HG02852 (cell line): ENCODE data around the gene MRFAP1L1.
"Not testable (repeated sequence)": the region's sequence is repeated elsewhere in the genome, so short reads cannot be mapped to it uniquely, and the experiment has no call there.

ENCODE experiments used
- ATAC-seq: cut with Tn5 transposase; IDR thresholded peaks from one replicate; pipeline ENCODE4 v1.9.1; 2021; ENCODE audit warnings: mild to moderate bottlenecking, moderate library complexity; ENCODE audit not compliant: unreplicated experiment

Gene MRFAP1L1

DNA sequence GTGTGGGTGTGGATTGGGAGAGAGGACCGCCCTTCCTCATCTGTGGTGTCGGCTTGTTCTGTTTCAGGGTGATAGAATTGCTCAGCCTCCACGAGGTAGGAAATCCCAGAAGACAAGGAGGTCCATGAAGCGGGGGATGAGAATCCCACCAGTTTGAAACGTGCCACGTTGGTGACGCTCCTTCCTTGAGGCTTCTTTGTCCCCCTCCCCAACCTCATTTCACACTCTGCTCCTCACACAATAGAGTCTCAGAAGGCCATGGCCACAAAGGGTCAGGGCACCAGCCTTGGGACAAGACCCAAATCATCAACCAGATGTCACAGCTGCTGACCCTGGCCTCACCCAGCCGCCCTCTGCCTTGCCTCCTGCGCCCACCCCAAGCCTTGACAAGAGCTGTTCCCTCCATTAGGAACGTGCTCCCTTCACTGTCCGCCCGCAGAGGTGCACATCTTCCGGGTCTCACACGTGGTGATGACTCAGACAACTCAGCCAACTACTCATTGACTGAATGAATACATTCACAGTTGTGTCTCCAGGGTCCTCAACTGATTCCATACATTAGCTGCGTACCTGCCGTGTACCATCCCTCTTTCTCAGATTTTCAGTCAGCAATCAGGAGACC lies 24.6 kb upstream of the MRFAP1L1 start:
- ATAC-seq: no peak

DNA sequence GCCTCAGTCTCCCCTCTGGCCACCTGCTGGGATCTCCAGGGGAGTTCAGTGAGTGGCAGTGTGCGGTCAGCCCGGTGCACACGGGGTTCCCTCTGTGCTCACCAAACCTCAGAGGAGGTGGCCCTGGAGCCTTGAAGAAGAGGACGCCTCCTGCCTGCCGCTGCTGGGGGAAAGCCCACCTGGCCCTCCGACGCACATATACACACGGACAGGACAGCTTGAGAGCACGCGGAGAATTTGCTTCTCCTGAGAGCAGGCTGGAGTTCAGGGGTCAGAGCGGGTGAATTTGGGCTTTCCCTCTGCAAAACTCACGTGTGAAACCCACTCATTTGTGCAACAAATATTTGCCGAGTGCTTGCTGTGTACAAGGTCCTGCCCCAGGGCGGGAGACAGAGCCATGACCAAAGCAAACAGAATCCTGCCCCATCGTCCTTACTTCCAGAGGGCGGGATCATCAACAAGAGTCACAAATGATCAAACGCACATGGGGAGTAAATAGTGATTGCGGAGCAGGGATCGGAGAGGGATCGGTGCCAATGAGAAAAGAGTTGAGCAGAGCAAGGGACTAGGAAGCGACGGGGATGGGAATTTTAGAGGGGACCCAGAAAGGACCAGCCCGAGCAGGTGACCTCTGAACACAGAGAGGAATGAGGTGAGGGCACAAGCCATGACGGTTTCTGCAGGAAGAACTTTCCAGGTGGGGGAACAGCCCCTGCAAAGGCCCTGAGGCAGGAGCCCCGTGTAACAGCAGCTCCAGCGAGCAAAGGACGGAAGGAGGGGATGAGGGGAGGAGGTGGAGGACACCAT lies 23.9 kb upstream of the MRFAP1L1 start:
- ATAC-seq: no peak

DNA sequence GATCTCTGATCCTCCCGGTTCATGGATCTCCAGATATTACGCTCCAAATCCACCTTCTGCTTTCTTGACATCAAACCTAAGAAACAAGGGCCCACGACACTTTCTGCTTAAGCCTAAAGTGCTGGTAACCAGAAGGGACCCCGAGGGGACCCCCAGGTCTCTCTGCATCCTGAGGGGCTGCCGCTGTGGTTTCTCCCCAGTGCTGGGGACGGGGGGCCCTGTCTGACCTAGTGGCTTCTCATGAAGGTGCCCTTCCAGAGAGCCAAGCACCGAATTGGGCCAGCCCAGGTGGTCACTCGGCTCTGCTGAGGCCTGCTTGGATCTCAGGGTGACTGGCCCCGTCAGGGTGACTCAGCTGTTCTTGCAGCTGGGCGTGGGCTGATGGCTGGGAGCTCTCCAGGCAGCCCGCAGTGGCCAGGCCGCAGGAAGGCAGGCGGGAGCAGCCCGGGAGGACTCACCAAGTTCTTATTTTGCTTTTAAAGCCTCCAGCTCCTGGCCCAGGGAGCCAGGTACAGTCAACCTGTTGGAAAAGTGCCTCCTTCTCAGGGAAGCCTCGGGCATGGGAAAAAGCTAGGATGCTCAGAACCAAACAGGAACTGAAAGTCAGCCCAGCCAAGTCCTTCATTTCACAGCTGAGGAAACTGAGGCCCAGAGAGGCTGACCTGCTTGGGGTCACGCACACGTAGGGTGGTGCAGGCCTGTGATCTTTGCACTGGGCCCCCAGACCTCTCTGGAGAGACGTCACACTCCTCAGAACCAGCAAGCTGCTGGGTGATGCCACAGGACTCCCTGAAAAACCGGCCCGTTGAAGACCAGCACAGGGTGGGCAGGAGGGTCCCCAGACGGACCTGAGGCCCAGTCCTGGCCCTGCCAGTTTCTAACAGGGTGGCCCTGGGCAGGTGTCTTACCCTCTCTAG lies 23.0 kb upstream of the MRFAP1L1 start:
- ATAC-seq: no peak

DNA sequence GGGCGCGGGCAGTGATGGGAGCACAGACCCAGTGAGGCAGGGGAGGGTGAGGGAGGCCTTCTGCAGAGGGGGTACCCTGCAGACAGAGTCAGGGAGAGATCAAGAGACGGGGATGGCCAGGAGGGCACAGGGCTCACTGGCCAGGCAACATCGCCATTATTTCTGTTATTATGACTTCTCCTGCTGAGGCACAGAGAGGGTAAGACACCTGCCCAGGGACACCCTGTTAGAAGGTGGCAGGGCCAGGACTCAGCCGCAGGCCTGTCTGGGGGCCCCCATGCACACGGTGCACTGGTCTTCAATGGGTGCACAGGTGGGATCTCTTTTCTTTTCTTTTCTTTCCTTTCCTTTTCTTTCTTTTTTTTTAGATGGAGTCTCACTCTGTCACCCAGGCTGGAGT lies 22.1 kb upstream of the MRFAP1L1 start:
- ATAC-seq: no peak

DNA sequence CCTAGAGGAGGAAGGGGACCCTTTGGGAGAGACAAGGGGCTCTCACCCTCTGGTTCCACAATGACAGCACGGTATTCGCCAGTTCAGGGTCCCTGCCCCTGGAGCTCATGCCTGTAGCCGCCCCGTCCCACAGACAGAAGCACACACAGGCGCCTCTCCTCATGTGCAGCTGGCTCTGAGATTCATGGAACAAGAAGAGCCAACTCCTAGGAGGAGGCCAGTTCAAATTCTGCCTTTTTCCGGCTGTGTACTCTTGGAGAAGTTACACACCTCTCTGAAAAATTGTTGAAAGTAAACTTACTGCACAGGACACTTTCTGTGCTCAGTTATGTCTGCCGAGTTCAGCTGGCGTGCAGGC lies 21.6 kb upstream of the MRFAP1L1 start:
- ATAC-seq: no peak

DNA sequence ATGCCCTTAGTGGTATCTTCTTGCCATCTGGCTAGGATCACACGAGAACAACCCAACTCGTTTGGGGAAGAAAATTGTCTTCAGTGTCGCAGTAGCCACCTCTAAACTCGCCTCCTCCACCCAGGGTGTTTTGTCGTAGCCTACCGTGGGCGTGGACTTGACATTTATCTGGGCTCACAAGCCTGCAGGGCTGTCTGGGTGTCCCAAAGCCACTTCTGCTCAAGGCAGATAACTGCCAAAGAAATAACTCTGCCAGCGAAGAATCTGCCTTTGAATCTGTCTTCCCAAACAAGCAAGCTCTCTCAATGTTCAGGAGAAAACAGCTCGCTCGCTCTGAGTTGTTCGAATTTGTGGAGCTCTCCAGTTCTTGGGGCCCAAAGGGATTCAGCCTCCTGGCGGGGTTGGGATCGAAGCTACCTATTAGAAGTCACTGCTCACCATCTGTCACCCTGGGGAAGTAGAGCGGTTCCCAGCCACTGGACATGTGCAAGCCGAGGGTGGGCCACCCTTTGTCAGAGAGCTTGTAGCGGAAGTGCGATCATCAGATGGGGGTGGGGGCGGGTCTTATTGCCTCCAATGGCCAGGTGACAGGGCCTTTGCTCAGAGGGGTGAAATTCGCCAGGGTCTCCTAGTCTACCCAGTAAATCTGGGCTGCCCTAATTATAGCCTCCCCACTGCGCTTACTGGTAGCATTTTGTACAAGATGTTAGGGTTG lies 21.1 kb upstream of the MRFAP1L1 start:
- ATAC-seq: no peak

DNA sequence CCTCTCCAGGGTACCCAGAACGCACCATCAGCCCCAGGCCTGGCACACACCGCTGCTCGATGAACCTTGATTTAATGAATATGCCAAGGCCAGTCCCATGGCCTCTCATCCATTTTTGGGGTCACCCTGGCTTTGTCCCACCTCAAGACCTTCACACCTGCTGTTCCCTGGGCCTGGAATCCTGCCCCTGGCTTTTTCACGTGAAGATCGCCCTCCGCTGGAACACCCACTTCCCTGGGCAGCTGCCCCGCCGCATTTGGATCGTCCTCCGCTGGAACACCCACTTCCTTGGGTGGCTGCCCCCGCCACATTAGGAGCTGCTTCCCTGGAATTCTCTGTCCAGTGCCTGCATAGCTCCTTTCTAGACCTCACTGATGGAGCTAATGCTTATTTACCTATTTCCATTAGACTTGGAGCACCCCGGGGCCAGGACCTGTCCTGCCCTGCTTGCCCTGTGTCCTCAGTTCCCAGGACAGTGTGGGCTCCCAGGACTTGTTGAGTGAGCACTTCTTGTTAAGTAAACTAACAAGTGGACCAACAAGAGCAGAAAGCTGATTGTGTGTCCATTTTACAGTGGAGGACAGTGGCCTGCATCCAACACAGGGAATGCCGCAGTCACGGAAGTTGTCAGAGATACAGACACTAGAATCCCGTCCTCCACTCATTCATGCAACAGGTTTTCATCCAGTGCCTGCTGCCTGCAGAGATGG lies 18.8 kb upstream of the MRFAP1L1 start:
- ATAC-seq: no peak

DNA sequence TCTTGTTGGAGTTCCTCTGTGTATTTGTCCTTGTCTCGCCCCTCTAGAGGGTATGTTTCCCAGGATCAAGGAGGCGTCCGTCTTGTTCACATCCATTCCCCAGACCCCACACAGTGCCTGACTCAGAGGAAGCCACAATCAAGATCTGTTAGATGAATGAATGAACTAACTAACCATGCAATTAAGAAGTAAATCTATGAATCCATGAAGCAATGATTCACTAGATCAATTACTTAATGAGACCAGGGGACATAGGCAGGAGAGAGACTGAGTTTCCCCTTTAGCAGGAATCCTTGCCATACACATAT lies 18.2 kb upstream of the MRFAP1L1 start:
- ATAC-seq: no peak

DNA sequence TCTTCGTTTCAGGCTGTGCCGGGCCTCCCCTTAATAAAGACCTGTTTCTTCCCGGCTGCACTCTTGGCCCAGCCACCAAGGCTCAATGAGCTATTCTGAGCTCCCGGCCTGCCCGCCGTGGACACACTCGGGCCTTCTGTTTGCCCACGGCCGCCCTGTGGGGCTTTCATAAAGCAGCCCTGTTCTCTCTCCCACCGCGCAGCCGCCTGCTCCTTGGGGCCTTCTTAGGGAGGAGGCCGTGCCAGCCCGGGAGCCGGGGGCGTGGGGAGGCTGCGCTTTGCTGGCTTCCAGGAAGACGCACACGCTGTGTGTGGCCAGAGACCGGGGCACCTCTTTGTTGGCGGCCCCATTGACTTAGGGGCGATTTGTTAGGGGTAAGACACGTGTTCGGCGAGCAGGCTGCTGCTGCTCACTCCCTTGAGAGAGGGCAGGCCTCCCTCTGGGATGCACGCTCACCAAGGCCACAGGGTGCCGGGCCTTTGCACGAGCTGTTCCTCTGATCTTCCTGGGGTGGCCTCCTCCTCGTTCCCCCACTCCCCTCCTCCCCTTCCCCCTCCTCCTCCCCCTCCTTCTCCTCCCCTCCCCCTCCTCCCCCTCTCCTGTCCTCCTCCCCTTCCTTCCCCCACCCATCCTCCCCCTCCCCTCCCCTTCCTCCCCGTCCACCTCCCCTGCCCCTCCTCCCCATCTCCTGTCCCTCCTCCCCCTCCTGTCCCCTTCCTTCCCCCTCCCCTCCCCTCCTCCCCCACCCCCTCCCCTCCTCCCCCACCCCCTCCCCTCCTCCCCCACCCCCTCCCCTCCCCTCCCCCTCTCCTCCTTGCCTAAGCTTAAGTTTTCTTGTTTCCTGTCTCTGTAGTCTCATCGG lies 17.6 kb upstream of the MRFAP1L1 start:
- no peak for ATAC-seq

DNA sequence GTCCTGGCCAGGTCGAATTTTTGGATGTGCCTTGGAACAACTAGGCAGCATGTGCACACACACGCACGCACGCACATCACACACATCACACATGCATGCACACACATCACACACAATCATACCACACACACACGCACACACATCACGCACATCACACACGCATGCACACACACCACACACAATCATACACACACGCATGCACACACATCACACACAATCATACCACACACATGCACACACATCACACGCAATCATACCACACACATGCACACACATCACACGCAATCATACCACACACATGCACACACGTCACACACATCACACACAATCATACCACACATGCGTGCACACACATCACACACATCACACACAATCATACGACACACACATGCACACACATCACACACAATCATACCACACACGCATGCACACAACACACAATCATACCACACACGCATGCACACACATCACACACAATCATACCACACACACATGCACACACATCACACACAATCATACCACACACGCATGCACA lies 15.8 kb upstream of the MRFAP1L1 start:
- ATAC-seq: not testable (repeated sequence)

DNA sequence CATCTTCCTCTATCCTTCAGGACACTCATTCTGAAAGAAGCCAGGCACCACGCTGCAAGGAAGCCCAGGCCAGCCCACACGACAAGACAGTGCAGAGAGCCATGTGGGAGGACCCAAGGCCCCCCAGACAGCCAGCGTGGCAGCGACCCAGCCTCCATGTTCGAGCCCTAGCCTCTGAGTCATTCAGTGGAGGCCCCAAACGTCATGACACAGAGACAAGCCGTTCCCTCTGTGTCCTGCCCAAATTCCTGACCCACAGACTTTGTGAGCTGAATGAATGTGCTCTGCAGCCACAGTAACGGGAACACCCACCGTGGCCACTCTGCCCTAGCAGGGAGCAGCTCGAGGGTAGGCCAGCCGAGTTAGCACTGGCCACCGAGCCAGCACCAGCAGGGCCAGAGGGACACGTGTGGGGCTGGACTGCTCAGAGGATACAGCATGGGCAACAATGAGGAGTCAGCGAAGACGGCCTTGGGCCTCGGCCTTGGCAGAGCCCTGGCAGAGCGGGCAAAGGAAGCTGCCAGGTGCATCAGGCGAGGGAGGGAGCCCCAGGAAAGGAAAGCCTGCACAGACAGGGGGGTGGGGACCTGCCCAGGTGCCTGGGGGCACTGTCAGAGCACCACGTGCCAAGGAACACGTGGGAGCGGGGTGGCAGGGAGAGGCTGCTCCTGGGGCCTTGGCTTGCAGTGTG lies 14.9 kb upstream of the MRFAP1L1 start:
- ATAC-seq: no peak

DNA sequence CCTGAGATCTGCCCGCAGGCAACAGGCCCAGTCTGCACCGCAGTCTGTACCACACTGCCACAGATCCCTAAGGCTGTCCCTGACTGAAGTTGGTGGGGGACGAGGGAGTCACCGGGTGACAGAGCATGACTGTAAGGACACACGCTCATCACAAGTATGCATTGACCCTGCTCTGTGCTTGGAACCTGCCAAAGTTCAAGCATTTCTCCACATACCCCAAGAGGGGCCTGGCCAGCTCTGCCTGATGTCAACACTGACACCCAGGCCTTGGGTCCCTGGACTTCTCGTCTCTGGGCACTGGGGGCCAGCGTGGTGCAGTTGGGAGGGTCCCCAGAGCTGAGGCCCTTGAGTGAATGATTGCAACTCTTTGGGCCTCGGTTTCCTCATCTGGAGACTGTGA lies 14.2 kb upstream of the MRFAP1L1 start:
- no peak for ATAC-seq

DNA sequence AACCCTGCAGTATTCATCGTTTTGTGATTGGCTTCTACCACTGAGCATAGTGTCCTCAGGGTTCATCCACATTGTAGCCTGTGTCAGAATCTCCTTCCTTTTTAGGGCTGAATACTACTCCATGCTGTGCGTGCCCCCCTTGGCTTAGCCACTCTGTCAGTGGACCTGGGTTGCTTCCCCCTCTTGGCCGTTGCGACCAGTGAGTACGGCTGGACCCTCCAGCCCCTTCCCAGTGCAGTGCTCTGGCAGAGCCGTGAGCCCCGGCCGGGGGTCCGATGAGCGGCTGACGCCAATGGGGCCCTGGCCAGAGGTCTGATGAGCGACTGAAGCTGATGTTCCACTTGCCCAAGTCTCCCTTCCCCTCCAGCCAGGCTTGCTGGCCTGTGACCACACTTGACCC lies 13.2 kb upstream of the MRFAP1L1 start:
- ATAC-seq: no peak

DNA sequence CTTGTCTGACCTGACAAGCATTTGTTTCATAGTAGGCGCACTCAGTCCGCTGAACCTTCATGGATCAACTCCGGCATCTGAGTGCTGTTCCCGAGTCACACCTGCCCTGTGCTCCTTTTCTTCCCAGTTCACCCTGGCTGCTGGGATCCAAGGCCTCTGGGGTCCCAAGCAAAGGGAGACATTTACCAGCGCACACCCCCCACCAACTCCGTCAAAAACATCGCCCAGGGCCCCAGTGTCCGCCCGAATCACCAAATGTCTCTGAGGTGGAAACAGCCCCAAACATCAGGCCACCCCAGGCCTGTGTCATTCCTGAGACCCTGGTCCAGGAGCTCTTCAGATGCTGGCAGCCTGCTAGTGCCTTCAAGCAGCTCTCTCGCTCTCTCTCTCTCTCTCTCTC lies 11.5 kb upstream of the MRFAP1L1 start:
- ATAC-seq: no peak

DNA sequence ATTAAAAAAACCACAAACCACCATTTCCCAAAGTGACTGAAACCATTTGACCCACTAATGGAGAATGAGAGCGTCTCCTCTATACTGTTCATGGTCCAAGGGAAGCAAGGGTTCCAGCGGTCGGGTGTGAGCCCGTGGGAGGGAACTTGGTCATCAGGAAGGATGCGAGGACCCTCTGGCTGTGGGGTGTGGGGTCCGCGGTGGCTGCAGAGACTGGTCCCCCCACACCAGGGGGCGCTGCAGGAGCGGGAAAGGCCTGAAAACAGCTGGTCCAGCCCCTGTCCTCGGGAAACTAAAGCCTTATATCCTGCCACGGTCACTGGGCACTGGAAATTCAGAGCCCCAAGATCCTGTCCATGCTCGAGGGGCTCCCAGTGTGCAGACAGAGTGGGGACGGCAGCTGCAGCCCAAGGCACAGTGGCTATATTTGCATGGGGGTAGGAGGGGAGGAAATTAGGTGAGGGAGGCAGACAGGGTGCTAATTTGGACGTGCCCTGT lies 10.6 kb upstream of the MRFAP1L1 start:
- no peak for ATAC-seq

DNA sequence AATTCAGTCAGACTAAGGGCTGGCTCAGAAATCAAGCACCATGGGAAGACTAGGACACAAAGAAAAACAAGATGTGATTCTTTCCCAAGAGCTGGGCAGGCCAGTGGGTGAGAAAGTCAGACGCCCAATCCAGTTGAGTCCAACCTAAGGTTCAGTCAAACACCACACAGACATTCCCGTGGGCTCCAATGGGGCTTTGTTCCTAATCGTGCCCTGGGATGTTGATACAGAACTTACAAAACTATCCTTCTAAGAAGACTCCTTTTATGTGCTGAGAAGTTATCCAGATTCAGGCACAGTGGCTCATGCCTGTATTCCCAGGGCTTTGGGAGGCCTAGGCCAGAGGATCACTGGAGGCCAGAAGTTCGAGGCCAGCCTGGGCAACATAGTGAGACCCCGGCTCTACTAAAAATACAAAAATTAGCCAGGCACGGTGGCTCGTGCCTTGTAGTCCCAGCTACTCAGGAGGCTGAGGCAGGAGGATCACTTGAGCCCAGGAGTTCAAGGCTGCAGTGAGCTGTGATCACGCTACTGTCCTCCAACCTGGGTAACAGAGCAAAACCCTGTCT lies 10.0 kb upstream of the MRFAP1L1 start:
- no peak for ATAC-seq

DNA sequence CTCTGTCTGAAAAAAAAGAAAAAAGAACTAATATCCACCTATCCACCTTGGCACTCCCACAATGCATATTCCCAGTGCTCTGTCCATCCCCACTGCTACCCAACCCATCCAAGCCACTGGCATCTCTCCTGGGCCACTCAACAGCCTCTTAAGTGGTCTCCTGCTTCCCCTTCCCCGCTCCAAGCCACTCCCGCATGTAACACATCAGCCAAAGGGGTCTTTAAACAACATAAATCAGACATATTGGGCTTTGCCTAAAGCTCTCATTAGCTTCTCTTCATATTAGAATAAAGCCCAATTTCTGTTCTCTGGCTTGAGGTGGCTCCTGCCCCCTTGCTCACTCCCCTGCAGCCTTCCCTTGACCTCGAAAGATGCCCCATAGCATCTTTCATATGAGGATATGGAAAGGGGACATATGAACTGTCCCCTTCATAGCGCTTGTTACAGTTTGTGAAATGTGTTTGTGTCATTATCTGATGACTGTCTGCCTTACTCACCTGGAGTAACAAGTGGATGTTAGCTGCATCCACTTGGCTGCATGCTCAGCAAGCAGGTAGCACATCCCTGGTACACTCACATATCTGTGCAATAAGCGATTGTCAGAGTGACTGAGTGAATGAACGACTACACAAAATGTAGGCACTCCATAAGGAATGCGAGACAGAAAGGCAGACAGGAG lies 9.4 kb upstream of the MRFAP1L1 start:
- no peak for ATAC-seq
